ENCODE results near the gene TMEM52. TPM values are rescaled to one million over a fixed set of nuclear protein-coding genes. Genes with fewer than 3 reads are reported as not detected.

The TMEM52 gene
- total and polyA plus RNA-seq, 2 donors (not counting 3 experiments of a cell fraction or from before 2014, with no cell fraction given): 1.6 to 1.7 TPM

DNA sequence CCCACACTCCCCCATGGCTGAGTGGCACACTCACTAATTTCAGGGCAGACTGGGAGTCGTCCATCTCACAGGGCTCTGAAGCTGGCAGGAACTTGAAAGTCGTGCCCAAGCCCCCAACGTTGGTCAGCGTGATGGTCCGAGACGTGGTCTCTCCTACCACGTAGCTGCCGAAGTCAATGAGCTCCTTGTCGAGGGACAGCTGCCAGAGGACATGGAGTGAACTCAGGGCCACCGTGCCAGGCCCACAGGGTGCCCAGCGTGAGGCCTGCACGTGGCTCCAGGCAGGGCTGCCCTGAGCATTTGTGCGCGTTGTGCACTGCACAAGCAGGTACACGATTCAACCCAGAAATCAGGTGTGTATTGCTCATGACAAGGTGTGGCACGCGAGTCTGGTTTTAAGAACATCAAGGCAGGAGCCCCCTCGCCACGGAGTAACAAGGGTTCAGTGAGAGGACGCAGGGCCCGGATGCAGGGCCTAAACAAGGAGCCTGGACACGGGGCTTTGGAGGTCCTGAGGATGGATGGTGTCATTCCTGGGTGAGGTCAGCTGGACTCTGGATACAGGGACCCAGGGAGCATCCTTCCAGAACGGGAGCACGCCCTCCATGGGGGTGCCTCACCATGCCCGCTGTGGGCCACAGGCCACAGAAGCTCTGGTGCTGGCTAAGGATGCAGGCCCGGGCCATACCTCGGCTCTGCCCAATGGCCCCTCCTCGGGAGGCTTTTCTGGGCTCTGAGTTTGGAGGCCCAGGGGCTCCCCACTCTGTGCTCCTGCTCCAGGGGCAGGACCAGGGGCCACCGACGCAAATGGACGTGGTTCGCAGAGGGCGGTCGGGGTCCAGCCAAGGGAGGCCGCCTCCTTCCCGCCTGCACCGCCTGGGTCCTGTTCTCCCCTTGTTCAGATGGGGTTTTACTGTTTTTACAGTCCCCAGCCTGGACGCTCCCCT lies 37.8 kb upstream of the TMEM52 start:
- ChIA-PET POLR2A (no interaction called here), CTCF (interaction anchor here (2.0 to 5.7 kb wide), 2 partner anchors 88 to 89 kb away, joined by 9 to 108 read pairs; no protein-coding TSS in a partner anchor)
- H3K27ac ChIP-seq (ENCODE audit: insufficient read depth, low read depth, low read length): no peak overlapping the region
- no peak for FAIRE-seq
- no peaks in the 10 kb centered on the region for H3K9me1 ChIP-seq (replicated peaks; ENCODE audit: control insufficient read depth, extremely low read depth, insufficient read depth, low read length)
- H3K27me3 ChIP-seq (ENCODE audit: control insufficient read depth in 2 of 2, insufficient read depth in 2 of 2, low read length in 2 of 2): peaks cover 3% of the 10 kb centered on the region in 2 experiments
- H2AFZ ChIP-seq (ENCODE audit: low read depth, low read length): no peak overlapping the region
- no peak for DNase-seq (ENCODE audit: low read depth, low spot score)
- H3K4me3 ChIP-seq (replicated peaks in 1 of 3; ENCODE audit: insufficient read depth in 1 of 3, low read depth in 1 of 3, low read length in 3 of 3): no peak overlapping the region
- no peaks in the 10 kb centered on the region for H3K9me3 ChIP-seq (replicated peaks; ENCODE audit: control insufficient read depth, insufficient read depth, low read length)
- no peaks in the 10 kb centered on the region for H4K20me1 ChIP-seq (replicated peaks; ENCODE audit: control insufficient read depth, extremely low read depth, insufficient read depth, low read length)
- no peak overlapping the region for H3K4me2 ChIP-seq (ENCODE audit: insufficient read depth, low read length)
- no peaks in the 10 kb centered on the region for H3K36me3 ChIP-seq (ENCODE audit: control insufficient read depth in 2 of 2, extremely low read depth in 1 of 2, insufficient read depth in 2 of 2, low read length in 2 of 2)
- TF ChIP-seq JUN (IDR thresholded peaks at IDR 0.05; ENCODE audit: borderline replicate concordance, insufficient read depth, insufficient read length, low read depth): no peak
- TF ChIP-seq POLR2A (IDR thresholded peaks at IDR 0.05; ENCODE audit: low read depth, low read length): no peak
- TF ChIP-seq, protein P1, sequence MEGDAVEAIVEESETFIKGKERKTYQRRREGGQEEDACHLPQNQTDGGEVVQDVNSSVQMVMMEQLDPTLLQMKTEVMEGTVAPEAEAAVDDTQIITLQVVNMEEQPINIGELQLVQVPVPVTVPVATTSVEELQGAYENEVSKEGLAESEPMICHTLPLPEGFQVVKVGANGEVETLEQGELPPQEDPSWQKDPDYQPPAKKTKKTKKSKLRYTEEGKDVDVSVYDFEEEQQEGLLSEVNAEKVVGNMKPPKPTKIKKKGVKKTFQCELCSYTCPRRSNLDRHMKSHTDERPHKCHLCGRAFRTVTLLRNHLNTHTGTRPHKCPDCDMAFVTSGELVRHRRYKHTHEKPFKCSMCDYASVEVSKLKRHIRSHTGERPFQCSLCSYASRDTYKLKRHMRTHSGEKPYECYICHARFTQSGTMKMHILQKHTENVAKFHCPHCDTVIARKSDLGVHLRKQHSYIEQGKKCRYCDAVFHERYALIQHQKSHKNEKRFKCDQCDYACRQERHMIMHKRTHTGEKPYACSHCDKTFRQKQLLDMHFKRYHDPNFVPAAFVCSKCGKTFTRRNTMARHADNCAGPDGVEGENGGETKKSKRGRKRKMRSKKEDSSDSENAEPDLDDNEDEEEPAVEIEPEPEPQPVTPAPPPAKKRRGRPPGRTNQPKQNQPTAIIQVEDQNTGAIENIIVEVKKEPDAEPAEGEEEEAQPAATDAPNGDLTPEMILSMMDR (IDR thresholded peaks at IDR 0.05; ENCODE audit: extremely low read depth in 1 of 2, insufficient read depth in 1 of 2, low read depth in 1 of 2, low read length in 2 of 2): no peak
- TF ChIP-seq MYC (IDR thresholded peaks at IDR 0.05; ENCODE audit: low read depth, low read length): no peak
- TF ChIP-seq, protein P2, sequence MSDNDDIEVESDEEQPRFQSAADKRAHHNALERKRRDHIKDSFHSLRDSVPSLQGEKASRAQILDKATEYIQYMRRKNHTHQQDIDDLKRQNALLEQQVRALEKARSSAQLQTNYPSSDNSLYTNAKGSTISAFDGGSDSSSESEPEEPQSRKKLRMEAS (IDR thresholded peaks at IDR 0.05; ENCODE audit: insufficient read depth, insufficient read length): no peak
- TF ChIP-seq EZH2 (IDR thresholded peaks at IDR 0.05; ENCODE audit: borderline replicate concordance, low read depth, low read length, severe bottlenecking): no peak
- no peak for TF ChIP-seq GATA2 (IDR thresholded peaks at IDR 0.05; ENCODE audit: insufficient read depth, insufficient read length, low read depth, low read length)
- no peak for TF ChIP-seq FOS (IDR thresholded peaks at IDR 0.05; ENCODE audit: borderline replicate concordance, insufficient read depth, low read length)
- TF ChIP-seq POLR2AphosphoS5 (IDR thresholded peaks at IDR 0.05; ENCODE audit: insufficient read depth, low read depth, low read length): no peak
- H3K9ac ChIP-seq (replicated peaks; ENCODE audit: extremely low read depth, insufficient read depth, low read length): no peak overlapping the region
- intact Hi-C loops (cut with micrococcal nuclease): no loop called here
- H3K4me1 ChIP-seq (ENCODE audit: control insufficient read depth, extremely low read depth, insufficient read depth, low read length): no peaks in the 10 kb centered on the region
- no TSS peak for BruUV-seq (replicated peaks)
- dilution Hi-C loops (cut with MboI; ENCODE audit: extremely low pct_ligation_motif_present, low sequenced_read_pairs): no loop called here
- no peaks in the 10 kb centered on the region for H3K79me2 ChIP-seq (ENCODE audit: control insufficient read depth, insufficient read depth, low read length)
